Activated T-cell treated with anti-CD3 and anti-CD28 coated beads, Interleukin-2, amount 50 U/mL, for 4 hours (primary cell): ENCODE measurements around the gene FHIT. TPM values are rescaled to one million over a fixed set of nuclear protein-coding genes. Genes with fewer than 3 reads are reported as not detected.

Experiments used
- ATAC-seq, 2 donors: fragments of 200-7000 bp; cut with Tn5 transposase; one replicate each; pipeline ENCODE4 v1.10.0; 2021
- DNase-seq: peaks from one replicate; pipeline ENCODE4 v3.0.0-alpha.2; 2020
- H3K27me3 Mint-ChIP-seq: one replicate; pipeline ENCODE4 v1.8.0; 2021; ENCODE audit warnings: low read depth, mixed read lengths
- H3K36me3 Mint-ChIP-seq: one replicate; pipeline ENCODE4 v1.8.0; 2022; ENCODE audit warnings: mixed read lengths; ENCODE audit not compliant: insufficient read depth
- H3K4me1 Mint-ChIP-seq: one replicate; pipeline ENCODE4 v1.8.0; 2021; ENCODE audit warnings: low read depth, mixed read lengths
- H3K4me3 Mint-ChIP-seq: one replicate; pipeline ENCODE4 v1.8.0; 2021; ENCODE audit warnings: mild to moderate bottlenecking, moderate library complexity, mixed read lengths
- H3K9me3 Mint-ChIP-seq: one replicate; pipeline ENCODE4 v1.8.0; 2021; ENCODE audit warnings: mixed read lengths
- total RNA-seq, 3 donors: library from RNA; stranded (reverse); gene quantifications; one replicate each; pipeline ENCODE4 v1.2.1, GENCODE V29; 2021

The FHIT gene
- total RNA-seq, 3 donors from 2014 or later: 0.66 to 5.5 (median 2.4) TPM

- no peak for ATAC-seq
- Mint-ChIP-seq H3K27me3 (no peaks in the 10 kb centered on the region), H3K9me3 (no peaks in the 10 kb centered on the region), H3K4me3 (no peak overlapping the region), H3K36me3 (no peaks in the 10 kb centered on the region), H3K4me1 (peaks cover 1% of the 10 kb centered on the region)
- DNase-seq: no peak
These were observed 1084.1 kb downstream of the FHIT start for GRCh38 chr3:60167186-60167585.

DNA sequence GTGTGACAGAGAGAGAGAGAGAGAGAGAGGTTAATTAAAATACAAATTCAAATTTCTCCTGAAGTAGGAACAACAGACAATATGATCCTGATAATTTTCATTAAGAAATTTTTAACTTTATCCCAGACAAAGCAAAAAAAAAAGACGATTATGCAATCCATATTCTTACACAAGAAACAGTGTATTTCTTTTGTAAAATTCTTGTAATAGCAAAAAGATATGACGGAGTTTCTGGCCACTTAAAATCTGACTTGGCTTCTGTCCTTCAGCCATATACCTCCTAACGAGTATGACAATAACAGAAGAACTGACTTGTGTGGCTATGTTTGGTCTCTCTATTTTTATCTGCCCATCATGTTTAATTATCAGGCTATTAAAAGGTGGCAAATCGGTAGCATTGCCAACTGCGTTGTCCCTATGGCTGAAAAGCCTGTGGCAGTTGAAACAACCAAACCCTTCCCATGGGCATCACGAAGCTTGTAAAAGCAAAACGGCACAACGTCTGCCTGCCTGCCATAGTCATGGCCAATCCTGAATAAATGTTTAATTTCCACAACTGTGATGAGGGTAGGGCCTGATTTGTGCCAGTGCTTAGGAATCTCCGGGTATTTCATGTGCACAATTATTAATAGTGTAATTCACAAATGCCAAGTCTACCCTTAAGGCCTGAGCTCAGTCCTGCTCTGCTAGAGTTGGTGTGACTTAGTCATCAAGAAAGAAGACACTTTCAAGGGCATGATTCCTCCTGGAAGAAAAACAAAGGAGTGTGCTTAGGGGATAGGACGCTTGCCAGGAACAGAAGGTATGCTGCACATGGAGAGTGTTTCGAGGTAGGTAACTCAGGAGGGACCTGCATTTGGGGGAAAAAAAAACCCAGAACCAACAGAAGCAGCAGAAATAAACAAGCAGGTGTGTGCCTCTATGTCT, 1090.2 kb downstream of the FHIT start:
- DNase-seq (no peak), ATAC-seq (no peak)
- no peaks in the 10 kb centered on the region for H3K27me3 Mint-ChIP-seq
- peaks cover 3% of the 10 kb centered on the region for H3K4me1 Mint-ChIP-seq
- no peak overlapping the region for H3K4me3 Mint-ChIP-seq
- no peaks in the 10 kb centered on the region for H3K36me3 Mint-ChIP-seq
- H3K9me3 Mint-ChIP-seq: no peaks in the 10 kb centered on the region

GRCh38 chr3:60160111-60160821, 1091.0 kb downstream of the FHIT start:
- ATAC-seq (no peak), DNase-seq (no peak)
- H3K4me1 Mint-ChIP-seq: peaks cover 3% of the 10 kb centered on the region
- H3K36me3 Mint-ChIP-seq: no peaks in the 10 kb centered on the region
- H3K27me3 Mint-ChIP-seq: no peaks in the 10 kb centered on the region
- H3K9me3 Mint-ChIP-seq: no peaks in the 10 kb centered on the region
- no peak overlapping the region for H3K4me3 Mint-ChIP-seq

- no peak overlapping the region for H3K4me3 Mint-ChIP-seq
- peaks cover 3% of the 10 kb centered on the region for H3K4me1 Mint-ChIP-seq
- no peak for ATAC-seq
- DNase-seq: no peak
- H3K9me3 Mint-ChIP-seq: no peaks in the 10 kb centered on the region
- H3K36me3 Mint-ChIP-seq: no peaks in the 10 kb centered on the region
- H3K27me3 Mint-ChIP-seq: no peaks in the 10 kb centered on the region
These were observed 1093.2 kb downstream of the FHIT start for GRCh38 chr3:60158035-60158434.

GRCh38 chr3:60154011-60154410, 1097.2 kb downstream of the FHIT start:
- Mint-ChIP-seq H3K27me3 (no peaks in the 10 kb centered on the region), H3K9me3 (no peaks in the 10 kb centered on the region), H3K4me3 (no peak overlapping the region), H3K36me3 (no peaks in the 10 kb centered on the region), H3K4me1 (no peaks in the 10 kb centered on the region)
- DNase-seq (no peak), ATAC-seq (no peak)

- DNase-seq: no peak
- ATAC-seq: no peak
- Mint-ChIP-seq H3K9me3 (no peaks in the 10 kb centered on the region), H3K36me3 (no peaks in the 10 kb centered on the region), H3K4me3 (no peak overlapping the region), H3K27me3 (no peaks in the 10 kb centered on the region), H3K4me1 (no peaks in the 10 kb centered on the region)
These were observed 1097.8 kb downstream of the FHIT start for GRCh38 chr3:60153221-60153999.

DNA sequence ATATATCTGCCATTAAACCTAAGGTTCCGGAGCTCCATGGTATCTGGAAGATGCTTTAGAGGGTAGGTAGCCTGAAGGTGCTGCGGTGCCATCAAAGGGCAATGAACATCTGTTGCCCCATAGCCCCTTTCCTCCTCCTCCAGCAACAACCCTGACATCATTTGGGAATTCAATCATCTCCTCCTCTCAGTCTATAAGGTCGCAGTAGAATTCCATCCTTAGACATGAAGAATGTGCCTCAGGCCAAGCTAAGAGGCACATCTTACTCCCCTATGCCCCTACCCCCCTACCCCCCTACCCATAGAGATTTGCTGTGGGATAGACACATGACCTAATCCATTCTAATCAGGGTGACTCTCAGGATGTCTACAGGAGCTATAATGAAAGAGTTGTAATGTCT, 1101.8 kb downstream of the FHIT start:
- no peaks in the 10 kb centered on the region for H3K27me3 Mint-ChIP-seq
- no peak for ATAC-seq
- H3K4me1 Mint-ChIP-seq: no peaks in the 10 kb centered on the region
- H3K4me3 Mint-ChIP-seq: no peak overlapping the region
- H3K9me3 Mint-ChIP-seq: no peaks in the 10 kb centered on the region
- DNase-seq: no peak
- no peaks in the 10 kb centered on the region for H3K36me3 Mint-ChIP-seq

DNA sequence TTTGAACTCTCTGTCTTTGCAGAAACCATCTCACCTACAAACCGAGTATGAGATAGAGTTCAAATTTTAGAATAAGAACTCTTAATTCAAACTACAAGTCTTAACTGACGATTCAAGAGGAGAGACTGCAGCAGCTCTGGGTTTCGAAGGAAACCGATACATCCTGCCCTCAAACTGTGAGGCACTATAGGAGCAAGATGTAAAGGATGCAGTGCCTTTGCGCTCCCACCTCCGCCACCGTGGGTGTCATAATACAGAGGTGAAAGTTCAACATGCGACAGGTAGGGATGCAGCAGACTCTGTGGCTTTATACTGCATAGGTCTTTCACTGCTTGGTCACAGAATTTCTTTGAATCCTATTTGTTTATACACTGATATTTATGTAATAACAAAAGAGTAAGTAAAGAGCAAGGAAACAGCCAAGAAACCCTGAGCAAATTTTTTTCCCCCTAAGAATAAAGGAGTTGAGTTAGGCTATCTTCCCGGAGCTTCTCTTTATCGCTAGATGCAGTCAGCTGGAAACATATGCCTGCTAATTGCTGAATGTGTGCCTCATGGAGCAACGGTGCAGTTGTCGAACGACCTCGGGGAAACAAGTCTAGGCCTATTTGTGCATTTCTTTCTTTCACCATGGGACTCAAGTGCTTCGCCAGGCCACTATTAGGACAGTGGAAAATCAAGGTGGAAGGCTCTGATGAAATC, 1103.9 kb downstream of the FHIT start:
- Mint-ChIP-seq H3K27me3 (no peaks in the 10 kb centered on the region), H3K36me3 (no peaks in the 10 kb centered on the region), H3K4me3 (no peak overlapping the region), H3K9me3 (no peaks in the 10 kb centered on the region), H3K4me1 (no peaks in the 10 kb centered on the region)
- ATAC-seq (no peak), DNase-seq (no peak)

DNA sequence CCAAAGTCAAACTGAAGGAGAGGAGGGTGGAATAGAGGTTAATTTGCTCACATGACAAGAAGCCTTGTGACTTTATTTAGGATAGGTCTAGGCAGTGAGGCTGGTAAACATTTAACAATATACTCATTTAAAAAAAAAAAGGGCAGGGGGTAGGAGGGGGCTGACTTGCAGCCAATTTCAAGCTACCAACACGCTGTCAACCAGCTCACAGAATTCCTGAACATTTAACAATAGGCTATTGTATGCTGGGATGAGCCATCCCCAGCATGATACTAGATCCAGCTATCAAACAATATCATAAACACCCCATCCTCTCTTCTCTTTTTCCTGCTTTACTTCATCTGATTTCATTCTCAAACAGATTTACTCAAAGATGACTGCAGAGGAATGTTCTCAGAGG, 1105.1 kb downstream of the FHIT start:
- no peaks in the 10 kb centered on the region for H3K9me3 Mint-ChIP-seq
- no peaks in the 10 kb centered on the region for H3K36me3 Mint-ChIP-seq
- DNase-seq (no peak), ATAC-seq (no peak)
- no peak overlapping the region for H3K4me3 Mint-ChIP-seq
- no peaks in the 10 kb centered on the region for H3K27me3 Mint-ChIP-seq
- no peaks in the 10 kb centered on the region for H3K4me1 Mint-ChIP-seq

- ATAC-seq: no peak
- Mint-ChIP-seq H3K36me3 (no peaks in the 10 kb centered on the region), H3K4me1 (no peaks in the 10 kb centered on the region), H3K9me3 (no peaks in the 10 kb centered on the region), H3K4me3 (no peak overlapping the region), H3K27me3 (no peaks in the 10 kb centered on the region)
- DNase-seq: no peak
These were observed 1107.2 kb downstream of the FHIT start for GRCh38 chr3:60144071-60144470.

DNA sequence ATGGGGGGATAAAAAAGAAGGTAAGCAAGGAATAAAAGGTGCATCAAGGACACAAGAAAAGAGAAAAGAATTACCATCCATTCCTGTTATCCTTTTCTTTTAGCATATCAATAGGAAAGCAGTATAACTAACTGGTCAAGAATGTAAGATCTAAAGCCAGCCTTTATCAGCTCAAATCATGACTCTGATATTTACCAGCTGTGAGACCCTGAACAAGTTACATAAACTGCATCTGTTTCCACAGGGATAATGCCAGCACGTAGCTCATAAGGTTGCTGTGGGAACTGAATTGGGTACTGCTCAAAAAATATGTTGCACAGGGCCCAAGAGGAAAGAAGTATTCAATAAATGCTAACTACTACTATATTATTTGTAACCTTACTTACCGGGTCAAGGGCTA, 1109.2 kb downstream of the FHIT start:
- DNase-seq (no peak), ATAC-seq (no peak)
- Mint-ChIP-seq H3K9me3 (no peaks in the 10 kb centered on the region), H3K36me3 (no peaks in the 10 kb centered on the region), H3K4me1 (no peaks in the 10 kb centered on the region), H3K27me3 (no peaks in the 10 kb centered on the region), H3K4me3 (no peak overlapping the region)

- no peak overlapping the region for H3K4me3 Mint-ChIP-seq
- no peaks in the 10 kb centered on the region for H3K27me3 Mint-ChIP-seq
- H3K4me1 Mint-ChIP-seq: no peaks in the 10 kb centered on the region
- H3K36me3 Mint-ChIP-seq: no peaks in the 10 kb centered on the region
- DNase-seq (no peak), ATAC-seq (no peak)
- no peaks in the 10 kb centered on the region for H3K9me3 Mint-ChIP-seq
These were observed 1111.1 kb downstream of the FHIT start for GRCh38 chr3:60140160-60140559.

GRCh38 chr3:60136601-60137000, 1114.7 kb downstream of the FHIT start:
- no peaks in the 10 kb centered on the region for H3K4me1 Mint-ChIP-seq
- no peaks in the 10 kb centered on the region for H3K9me3 Mint-ChIP-seq
- H3K36me3 Mint-ChIP-seq: no peaks in the 10 kb centered on the region
- no peak overlapping the region for H3K4me3 Mint-ChIP-seq
- H3K27me3 Mint-ChIP-seq: peaks cover 3% of the 10 kb centered on the region
- ATAC-seq (no peak), DNase-seq (no peak)

- no peaks in the 10 kb centered on the region for H3K4me1 Mint-ChIP-seq
- H3K27me3 Mint-ChIP-seq: peaks cover 3% of the 10 kb centered on the region
- no peak overlapping the region for H3K4me3 Mint-ChIP-seq
- no peaks in the 10 kb centered on the region for H3K9me3 Mint-ChIP-seq
- ATAC-seq: no peak
- no peaks in the 10 kb centered on the region for H3K36me3 Mint-ChIP-seq
- DNase-seq: no peak
These were observed 1115.8 kb downstream of the FHIT start for GRCh38 chr3:60135474-60135873.
